Mammary epithelial cell (primary cell): Measurements from ENCODE around the gene IFNA21.

Experiments
- EZH2 ChIP-seq: IDR thresholded peaks from 2 replicates; pipeline ENCODE4 v1.6.1; 2012; ENCODE audit warnings: low read length, inconsistent platforms, borderline replicate concordance
- TF ChIP-seq, protein P1 (sequence below), 2 donors: IDR thresholded peaks in 1 of 2; conservative IDR thresholded peaks in 1 of 2; 2 replicates each; pipeline ENCODE4 v1.5.1; 2011 to 2012; ENCODE audit warnings: inconsistent platforms in 2 of 2, low read length in 2 of 2, mild to moderate bottlenecking in 2 of 2, control low read depth in 1 of 2, low read depth in 1 of 2; ENCODE audit not compliant: insufficient read depth in 1 of 2; ENCODE audit errors: extremely low read depth in 1 of 2

DNA sequence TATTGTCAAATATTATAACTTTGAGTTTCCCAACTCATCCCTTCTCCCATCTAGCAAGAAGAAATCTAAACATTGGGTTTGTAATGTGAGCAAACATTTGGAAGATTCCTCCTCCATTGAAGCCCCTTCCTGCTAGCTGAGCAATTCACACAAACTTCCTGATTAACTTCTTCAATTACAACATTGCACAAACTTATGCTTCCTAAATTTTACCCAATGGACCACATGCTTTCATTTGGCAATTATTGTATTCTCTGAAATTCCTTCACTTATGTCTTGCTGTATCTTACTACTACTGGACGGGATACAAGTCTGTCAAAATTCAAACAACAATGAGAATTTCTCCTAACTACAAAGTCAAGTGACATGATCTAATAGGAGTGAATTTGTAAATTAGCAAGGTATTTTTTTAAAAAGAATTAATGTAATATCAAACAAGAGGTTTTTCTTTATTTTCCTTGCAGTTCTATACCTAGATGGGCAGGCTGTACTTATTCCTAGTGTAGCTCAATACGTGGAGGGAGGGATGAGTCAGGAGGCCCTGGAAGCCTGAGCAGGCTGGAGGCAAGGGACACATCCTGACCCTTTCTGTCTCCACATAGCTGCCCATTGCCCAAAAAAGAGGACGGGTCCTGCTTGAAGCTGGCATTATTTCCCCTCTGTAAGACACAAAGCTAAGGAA lies 13.0 kb downstream of the IFNA21 start:
- TF ChIP-seq, protein P1, sequence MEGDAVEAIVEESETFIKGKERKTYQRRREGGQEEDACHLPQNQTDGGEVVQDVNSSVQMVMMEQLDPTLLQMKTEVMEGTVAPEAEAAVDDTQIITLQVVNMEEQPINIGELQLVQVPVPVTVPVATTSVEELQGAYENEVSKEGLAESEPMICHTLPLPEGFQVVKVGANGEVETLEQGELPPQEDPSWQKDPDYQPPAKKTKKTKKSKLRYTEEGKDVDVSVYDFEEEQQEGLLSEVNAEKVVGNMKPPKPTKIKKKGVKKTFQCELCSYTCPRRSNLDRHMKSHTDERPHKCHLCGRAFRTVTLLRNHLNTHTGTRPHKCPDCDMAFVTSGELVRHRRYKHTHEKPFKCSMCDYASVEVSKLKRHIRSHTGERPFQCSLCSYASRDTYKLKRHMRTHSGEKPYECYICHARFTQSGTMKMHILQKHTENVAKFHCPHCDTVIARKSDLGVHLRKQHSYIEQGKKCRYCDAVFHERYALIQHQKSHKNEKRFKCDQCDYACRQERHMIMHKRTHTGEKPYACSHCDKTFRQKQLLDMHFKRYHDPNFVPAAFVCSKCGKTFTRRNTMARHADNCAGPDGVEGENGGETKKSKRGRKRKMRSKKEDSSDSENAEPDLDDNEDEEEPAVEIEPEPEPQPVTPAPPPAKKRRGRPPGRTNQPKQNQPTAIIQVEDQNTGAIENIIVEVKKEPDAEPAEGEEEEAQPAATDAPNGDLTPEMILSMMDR (conservative IDR thresholded peaks at IDR 0.05 in 1 of 2, IDR thresholded peaks at IDR 0.05 in 1 of 2; ENCODE audit: extremely low read depth in 1 of 2, insufficient read depth in 1 of 2, low read depth in 1 of 2, low read length in 2 of 2), result no peak
- no peak for TF ChIP-seq EZH2
